ENCODE results near the gene TCTN2.

DNA sequence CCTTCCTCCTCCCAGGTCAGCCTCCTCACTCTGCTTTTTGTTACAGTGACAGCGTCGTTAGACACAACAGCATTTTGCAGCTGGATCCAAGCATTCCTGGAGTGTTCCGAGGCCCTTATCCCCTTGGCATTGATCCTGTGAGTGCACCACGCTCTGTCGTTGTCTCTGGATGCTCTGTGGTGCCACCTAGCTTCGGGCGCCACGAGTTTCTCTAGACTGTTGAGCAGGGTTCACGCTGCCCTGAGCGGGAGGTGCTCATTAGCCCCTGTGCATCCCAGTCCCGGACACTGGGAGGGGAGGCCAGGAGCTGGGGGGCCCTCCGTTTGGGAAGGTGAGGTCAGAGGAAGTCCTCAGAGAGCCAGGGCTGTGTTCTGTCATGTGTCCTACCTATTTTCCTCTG is 73.9 kb downstream of the TCTN2 start:
- no peak for TF ChIP-seq CTCF (IDR thresholded peaks at IDR 0.05; ENCODE audit: insufficient read depth, low read length)
- TF ChIP-seq POLR2AphosphoS5 (IDR thresholded peaks at IDR 0.05; ENCODE audit: low read depth), result no peak
- TF ChIP-seq SPI1 (IDR thresholded peaks at IDR 0.05; ENCODE audit: borderline replicate concordance, low read depth), result no peak

All from HL-60 (cell line).